HL-60 (cell line): ENCODE data around the gene TSC22D1.

ENCODE experiments used
- DNase-seq, 2 experiments: peaks; one replicate each; pipeline ENCODE4 v3.0.0-alpha.2; 2010 to 2020; ENCODE audit warnings: low read depth in 1 of 2, low spot score in 1 of 2
- H3K27ac ChIP-seq: fragments of 250-450 bp; sonication (Bioruptor Pico); replicated peaks from 2 replicates; pipeline ENCODE4 v1.5.1; 2020; ENCODE audit warnings: mild to moderate bottlenecking, moderate library complexity
- H3K27me3 ChIP-seq: fragments of 250-450 bp; sonication (Bioruptor Pico); 2 replicates; pipeline ENCODE4 v1.5.1; 2021; ENCODE audit warnings: mild to moderate bottlenecking, moderate library complexity; ENCODE audit not compliant: insufficient read depth, poor library complexity, severe bottlenecking
- H3K4me3 ChIP-seq: replicated peaks from 2 replicates; pipeline ENCODE4 v1.5.1; 2011; ENCODE audit warnings: mild to moderate bottlenecking, control low read depth, low read length; ENCODE audit not compliant: insufficient read depth
- CTCF ChIP-seq: IDR thresholded peaks from one replicate; pipeline ENCODE4 v1.5.1; 2011; ENCODE audit warnings: low read length, control low read depth, inconsistent platforms; ENCODE audit not compliant: insufficient read depth
- GABPA ChIP-seq: IDR thresholded peaks from 2 replicates; pipeline ENCODE4 v1.6.1; 2012; ENCODE audit warnings: low read depth
- POLR2AphosphoS5 ChIP-seq: IDR thresholded peaks from 2 replicates; pipeline ENCODE4 v1.6.1; 2012; ENCODE audit warnings: low read depth
- REST ChIP-seq: IDR thresholded peaks from 2 replicates; pipeline ENCODE4 v1.6.1; 2012; ENCODE audit warnings: low read depth; ENCODE audit not compliant: insufficient replicate concordance
- SPI1 ChIP-seq: IDR thresholded peaks from 2 replicates; pipeline ENCODE4 v1.6.1; 2012; ENCODE audit warnings: low read depth, mild to moderate bottlenecking, borderline replicate concordance

Gene TSC22D1

GRCh38 chr13:44409595-44409994, 166.5 kb downstream of the TSC22D1 start:
- H3K27ac ChIP-seq: no peak overlapping the region
- TF ChIP-seq POLR2AphosphoS5 (no peak), SPI1 (no peak)
- no peak for DNase-seq
- no peak overlapping the region for H3K4me3 ChIP-seq
- H3K27me3 ChIP-seq: no peaks in the 10 kb centered on the region

DNA sequence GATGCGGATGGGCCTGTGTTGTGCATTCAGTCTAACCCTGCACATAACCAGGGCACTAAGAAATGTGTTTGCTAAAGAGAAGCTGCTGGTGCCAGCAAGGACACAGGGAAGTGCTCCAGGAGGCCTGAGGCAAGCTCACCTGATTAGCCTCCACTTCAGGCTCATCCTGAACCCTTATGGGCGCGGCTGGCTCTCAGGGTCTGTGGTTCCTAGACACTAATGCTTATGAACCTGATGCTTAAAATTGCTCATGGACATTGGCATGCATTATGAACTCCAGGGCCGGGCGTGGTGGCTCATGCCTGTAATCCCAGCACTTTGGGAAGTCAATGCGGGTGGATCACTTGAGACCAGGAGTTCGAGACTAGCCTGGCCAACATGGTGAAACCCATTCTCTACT, 168.2 kb downstream of the TSC22D1 start:
- Histone ChIP-seq H3K27ac (no peak overlapping the region), H3K4me3 (no peak overlapping the region), H3K27me3 (no peaks in the 10 kb centered on the region)
- no peak for DNase-seq
- TF ChIP-seq REST (no peak), POLR2AphosphoS5 (no peak), GABPA (no peak), SPI1 (no peak), CTCF (no peak)

DNA sequence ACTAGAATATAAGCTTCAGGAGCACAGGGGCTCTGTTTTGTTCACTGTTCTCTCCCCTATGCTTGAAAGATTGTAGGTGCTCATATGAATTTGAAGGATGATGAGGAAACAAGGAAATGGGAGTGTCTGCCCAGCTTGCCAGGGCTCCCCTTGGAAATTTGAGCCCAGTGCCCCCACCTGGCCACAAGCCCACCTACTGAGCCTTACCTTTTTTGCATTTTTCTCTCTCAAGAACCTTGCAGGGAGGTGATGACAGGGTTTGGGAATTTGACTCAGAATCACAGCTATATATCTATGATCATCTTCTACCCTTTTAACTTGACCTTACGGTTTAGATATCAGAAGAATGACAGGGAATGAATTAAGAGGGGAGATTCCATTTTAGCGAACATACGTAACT, 168.8 kb downstream of the TSC22D1 start:
- Histone ChIP-seq H3K4me3 (no peak overlapping the region), H3K27ac (no peak overlapping the region), H3K27me3 (no peaks in the 10 kb centered on the region)
- DNase-seq: no peak
- no peak for TF ChIP-seq CTCF
- no peak for TF ChIP-seq SPI1
- no peak for TF ChIP-seq GABPA

- Histone ChIP-seq H3K27ac (no peak overlapping the region), H3K4me3 (no peak overlapping the region), H3K27me3 (no peaks in the 10 kb centered on the region)
- TF ChIP-seq REST (no peak), CTCF (no peak)
- DNase-seq: no peak
These were observed 169.5 kb downstream of the TSC22D1 start for GRCh38 chr13:44406617-44407016.
